Measurements from ENCODE around the gene ATG16L2.
"Not testable (repeated sequence)": the region's sequence is repeated elsewhere in the genome, so short reads cannot be mapped to it uniquely, and the experiment has no call there.

The ATG16L2 gene

DNA sequence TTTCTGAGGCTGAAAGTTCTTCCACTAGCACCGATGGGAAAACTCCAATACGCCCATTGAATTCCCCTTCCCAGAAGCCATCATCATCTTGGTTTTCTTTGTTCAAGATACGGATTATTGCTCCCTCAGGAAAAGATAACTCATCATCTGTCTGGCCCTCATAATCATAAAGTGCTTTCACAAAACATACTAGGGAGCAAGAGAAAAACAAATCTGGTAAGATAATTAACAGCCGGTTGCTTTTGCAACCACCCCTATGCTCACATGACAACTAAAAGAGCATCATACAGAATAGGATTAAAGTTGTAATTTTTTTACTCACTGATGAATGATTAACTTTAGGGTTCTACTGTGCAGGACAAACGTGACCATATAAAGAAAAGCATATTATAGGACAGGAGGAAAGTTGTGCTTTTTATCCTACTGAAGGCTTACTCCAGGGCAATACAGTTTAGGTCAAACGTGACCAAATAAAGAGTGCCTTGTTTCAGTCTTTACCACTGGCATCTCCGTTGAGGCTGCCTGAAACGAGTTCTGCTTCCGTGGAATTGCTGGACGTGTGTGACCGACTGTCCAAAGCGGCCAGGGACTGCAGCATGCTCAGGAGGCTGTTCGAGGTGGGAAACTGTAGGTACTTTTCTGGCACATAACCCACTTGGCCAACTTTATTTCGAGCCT lies 28.6 kb downstream of the ATG16L2 start:
- peak overlapping the region; percentile 50 for H3K27ac Mint-ChIP-seq
- H3K36me3 Mint-ChIP-seq, result peaks cover 56% of the 10 kb centered on the region
- no peak for ATAC-seq (ENCODE audit: low read depth)

DNA sequence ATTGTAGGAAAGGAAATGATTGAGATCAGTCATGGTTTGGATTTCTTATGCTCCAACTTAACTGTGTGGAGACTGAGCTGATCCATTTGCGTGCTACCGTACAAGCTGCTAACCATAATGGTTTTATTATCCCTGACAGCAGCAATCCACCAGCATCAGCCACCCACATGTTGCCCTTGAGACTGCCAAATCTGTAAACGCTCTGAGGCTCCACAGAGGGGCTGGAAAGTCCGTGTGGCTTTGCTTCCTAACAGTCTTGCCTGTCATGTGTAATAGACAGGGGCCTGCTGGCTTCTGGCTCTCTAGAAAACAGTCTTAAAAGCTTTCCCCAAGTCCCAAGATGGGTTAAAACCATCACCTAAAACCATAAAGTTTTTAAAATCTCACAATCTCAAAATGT lies 30.1 kb downstream of the ATG16L2 start:
- H3K9me3 Mint-ChIP-seq, result no peaks in the 10 kb centered on the region
- H3K36me3 Mint-ChIP-seq, result peaks cover 56% of the 10 kb centered on the region
- no peak for ATAC-seq (ENCODE audit: low read depth)
- H3K27me3 Mint-ChIP-seq, result no peaks in the 10 kb centered on the region
- peak overlapping the region; percentile 53 for H3K27ac Mint-ChIP-seq
- H3K4me3 Mint-ChIP-seq, result no peak overlapping the region
- no peak for DNase-seq (ENCODE audit: low spot score in 2 of 2)
- peaks cover 3% of the 10 kb centered on the region for H3K4me1 Mint-ChIP-seq

More for the DNA sequence above, 28.6 kb downstream of the ATG16L2 start:
- Mint-ChIP-seq H3K4me1 (peaks cover 4% of the 10 kb centered on the region), H3K9me3 (no peaks in the 10 kb centered on the region), H3K4me3 (no peak overlapping the region), H3K27me3 (no peaks in the 10 kb centered on the region)
- DNase-seq (ENCODE audit: low spot score in 2 of 2), result no peak

DNA sequence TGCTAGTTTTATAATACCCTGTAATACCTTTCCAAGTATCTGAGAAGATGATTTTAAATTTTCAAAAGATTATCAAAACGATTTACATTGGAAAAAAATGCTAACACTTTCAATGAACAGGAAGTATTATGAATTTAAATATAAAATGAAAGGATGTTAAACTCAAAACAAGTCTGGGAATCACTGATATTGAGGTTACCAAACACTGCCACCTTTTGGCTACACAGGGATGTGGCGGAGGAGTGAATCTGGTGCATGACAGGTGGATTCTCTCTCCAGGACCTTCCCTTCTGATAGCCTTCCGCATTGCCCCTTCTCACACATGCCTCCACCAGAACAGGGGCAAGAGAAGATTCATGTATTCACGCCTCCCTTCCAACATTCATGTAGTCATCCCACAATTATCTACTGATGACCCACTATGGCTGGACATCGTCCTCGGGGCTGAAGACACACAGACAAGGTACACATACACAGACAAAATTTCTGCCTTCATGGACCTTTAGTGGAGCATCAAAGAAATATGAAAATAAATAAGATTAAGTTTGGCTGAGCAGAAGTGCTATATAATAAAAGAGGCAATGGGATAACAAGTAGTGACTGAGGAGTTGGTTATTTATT lies 34.7 kb downstream of the ATG16L2 start:
- peaks cover 36% of the 10 kb centered on the region for H3K36me3 Mint-ChIP-seq
- ATAC-seq (ENCODE audit: low read depth) (peak; percentile 48), DNase-seq (ENCODE audit: low spot score in 2 of 2) (no peak)
- H3K9me3 Mint-ChIP-seq, result no peaks in the 10 kb centered on the region
- peaks cover 2% of the 10 kb centered on the region for H3K4me1 Mint-ChIP-seq
- H3K27me3 Mint-ChIP-seq, result no peaks in the 10 kb centered on the region
- no peak overlapping the region for H3K4me3 Mint-ChIP-seq
- peak overlapping the region; percentile 18 for H3K27ac Mint-ChIP-seq

DNA sequence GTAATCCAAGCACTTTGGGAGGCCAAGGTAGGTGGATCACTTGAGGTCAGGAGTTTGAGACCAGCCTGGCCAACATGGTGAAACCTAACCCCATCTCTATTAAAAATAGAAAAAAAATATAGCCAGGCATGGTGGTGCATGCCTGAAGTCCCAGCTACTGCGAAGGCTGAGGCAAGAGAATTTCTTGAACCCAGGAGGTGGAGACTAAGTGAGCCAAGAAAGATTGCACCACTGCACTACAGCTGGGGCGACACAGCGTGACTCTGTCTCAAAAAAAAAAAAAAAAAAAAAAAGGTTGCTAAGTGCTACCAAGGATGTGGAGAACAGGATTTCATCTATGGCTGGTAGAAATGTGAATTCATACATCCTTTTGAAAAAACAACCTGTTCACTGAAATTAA lies 36.6 kb downstream of the ATG16L2 start:
- ATAC-seq (ENCODE audit: low read depth) (no peak), DNase-seq (ENCODE audit: low spot score in 2 of 2) (no peak)
- no peaks in the 10 kb centered on the region for H3K9me3 Mint-ChIP-seq
- no peaks in the 10 kb centered on the region for H3K27me3 Mint-ChIP-seq
- no peak overlapping the region for H3K27ac Mint-ChIP-seq
- H3K36me3 Mint-ChIP-seq, result peaks cover 30% of the 10 kb centered on the region
- H3K4me1 Mint-ChIP-seq, result peaks cover 6% of the 10 kb centered on the region
- H3K4me3 Mint-ChIP-seq, result no peak overlapping the region

DNA sequence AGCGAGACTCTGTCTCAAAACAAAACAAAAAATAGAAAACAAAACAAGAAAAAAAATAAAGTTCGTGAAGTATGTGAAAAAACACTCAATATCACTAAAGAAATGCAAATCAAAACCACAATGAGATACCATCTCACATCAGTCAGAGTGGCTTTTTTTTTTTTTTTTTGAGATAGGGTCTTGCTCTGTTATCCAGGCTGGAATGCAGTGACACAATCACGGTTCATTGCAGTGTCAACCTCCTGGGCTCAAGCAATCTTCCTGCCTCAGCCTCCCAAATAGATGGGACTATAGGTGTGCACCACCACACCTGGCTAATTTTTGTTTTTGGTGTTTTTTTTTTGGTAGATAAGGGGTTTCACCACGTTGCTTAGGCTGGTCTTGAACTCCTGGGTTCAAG lies 37.5 kb downstream of the ATG16L2 start:
- Mint-ChIP-seq H3K27me3 (no peaks in the 10 kb centered on the region), H3K4me1 (peaks cover 6% of the 10 kb centered on the region), H3K36me3 (peaks cover 26% of the 10 kb centered on the region), H3K4me3 (no peak overlapping the region), H3K9me3 (no peaks in the 10 kb centered on the region), H3K27ac (peak overlapping the region; percentile 82)
- ATAC-seq (ENCODE audit: low read depth), result no peak
- DNase-seq (ENCODE audit: low spot score in 2 of 2), result no peak

DNA sequence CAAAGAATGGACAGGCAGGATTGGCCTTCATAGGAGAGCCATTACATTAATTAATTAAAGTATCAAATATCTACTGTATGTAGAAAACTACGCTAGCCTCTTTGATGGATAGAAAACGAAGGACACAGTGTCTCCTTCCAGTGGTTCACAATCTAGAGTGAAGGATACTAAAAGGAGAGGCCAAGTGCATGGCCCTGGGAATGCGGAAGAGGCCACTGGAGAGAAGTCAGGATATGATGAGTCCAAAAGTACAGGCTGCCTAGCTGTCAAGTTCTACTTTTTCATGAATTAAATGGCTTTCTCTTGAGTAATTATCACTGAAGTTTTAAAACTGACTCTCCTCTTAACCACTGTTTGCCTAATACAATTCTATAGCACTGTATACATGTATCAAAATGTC lies 41.9 kb downstream of the ATG16L2 start:
- Mint-ChIP-seq H3K4me1 (peaks cover 6% of the 10 kb centered on the region), H3K27ac (no peak overlapping the region), H3K4me3 (no peak overlapping the region), H3K9me3 (peaks cover 2% of the 10 kb centered on the region), H3K27me3 (no peaks in the 10 kb centered on the region), H3K36me3 (peaks cover 30% of the 10 kb centered on the region)
- DNase-seq (ENCODE audit: low spot score in 2 of 2) (no peak), ATAC-seq (ENCODE audit: low read depth) (no peak)

DNA sequence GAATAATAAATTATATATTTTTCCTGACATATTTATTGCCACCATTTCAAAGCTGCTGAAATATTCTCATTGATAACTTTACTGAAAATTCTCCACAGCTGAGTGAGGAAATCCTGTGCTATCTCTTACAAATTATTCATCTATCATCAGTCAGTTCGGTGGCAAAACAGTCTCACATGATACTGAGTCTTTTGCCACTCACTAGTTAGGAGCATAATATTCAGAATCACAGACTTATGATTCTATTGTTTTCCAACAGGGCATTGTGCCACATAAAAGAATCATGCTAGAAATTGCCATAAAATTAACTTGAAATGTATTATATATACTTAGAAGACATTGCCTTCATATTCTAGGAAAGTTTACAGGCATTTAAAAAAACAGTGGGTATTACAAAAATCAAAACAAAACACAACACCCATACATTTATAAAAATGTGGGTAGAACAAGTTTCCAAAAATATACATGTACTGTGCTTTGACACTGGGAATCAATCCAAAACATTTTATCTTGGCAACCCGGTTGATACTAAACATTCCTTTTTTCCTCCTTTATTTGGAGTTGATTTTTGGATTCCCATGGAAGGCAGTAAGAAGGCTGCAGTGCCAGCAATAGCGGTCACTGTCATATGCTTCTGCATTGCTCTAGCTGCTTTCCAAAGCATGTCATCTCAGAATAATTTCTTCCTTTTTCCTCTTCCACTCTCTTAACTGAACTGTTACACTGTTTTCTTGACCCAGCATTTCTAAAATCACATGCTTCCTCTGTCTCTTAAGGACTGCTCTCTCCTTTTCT lies 42.5 kb downstream of the ATG16L2 start:
- H3K4me1 Mint-ChIP-seq, result peaks cover 6% of the 10 kb centered on the region
- no peak overlapping the region for H3K27ac Mint-ChIP-seq
- H3K27me3 Mint-ChIP-seq, result no peaks in the 10 kb centered on the region
- H3K9me3 Mint-ChIP-seq, result peaks cover 2% of the 10 kb centered on the region
- H3K4me3 Mint-ChIP-seq, result no peak overlapping the region
- DNase-seq (ENCODE audit: low spot score in 2 of 2) (no peak), ATAC-seq (ENCODE audit: low read depth) (no peak)
- peaks cover 30% of the 10 kb centered on the region for H3K36me3 Mint-ChIP-seq

DNA sequence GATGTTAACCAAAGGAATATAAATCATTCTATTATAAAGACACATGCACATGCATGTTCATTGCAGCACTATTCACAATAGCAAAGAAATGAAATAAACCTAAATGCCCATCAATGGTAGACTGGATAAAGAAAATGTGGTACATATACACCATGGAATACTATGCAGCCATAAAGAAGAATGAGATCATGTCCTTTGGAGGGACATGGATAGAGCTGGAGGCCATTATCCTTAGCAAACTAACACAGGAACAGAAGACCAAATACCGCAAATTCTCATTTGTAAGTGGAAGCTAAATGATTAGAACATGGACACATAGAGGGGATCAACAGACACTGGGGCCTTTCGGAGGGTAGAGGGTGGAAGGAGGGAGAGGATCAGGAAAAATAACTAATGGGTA lies 44.1 kb downstream of the ATG16L2 start:
- ATAC-seq (ENCODE audit: low read depth); DNase-seq (ENCODE audit: low spot score in 2 of 2); H3K9me3 Mint-ChIP-seq; H3K4me3 Mint-ChIP-seq; H3K27me3 Mint-ChIP-seq; H3K4me1 Mint-ChIP-seq: not testable (repeated sequence)
- Mint-ChIP-seq H3K36me3 (peaks cover 21% of the 10 kb centered on the region), H3K27ac (peak overlapping the region; percentile 81)

DNA sequence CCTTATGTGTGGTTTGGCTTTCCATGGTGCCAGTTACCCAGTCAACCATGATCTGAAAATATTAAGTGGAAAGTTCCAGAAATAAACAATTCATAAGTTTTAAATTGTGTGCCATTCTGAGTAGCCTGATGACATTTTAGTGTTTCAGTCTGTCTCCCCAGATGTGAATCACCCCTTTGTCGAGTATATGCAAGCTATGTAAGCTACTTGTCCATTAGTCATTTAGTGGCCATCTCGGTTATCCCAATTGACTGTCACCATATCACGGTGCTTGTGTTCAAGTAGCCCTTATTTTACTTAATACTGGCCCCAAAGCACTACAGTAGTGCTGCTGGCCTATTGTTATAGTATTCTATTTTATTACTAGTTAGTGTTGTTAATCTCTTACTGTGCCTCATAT lies 44.9 kb downstream of the ATG16L2 start:
- ATAC-seq (ENCODE audit: low read depth) (no peak), DNase-seq (ENCODE audit: low spot score in 2 of 2) (no peak)
- Mint-ChIP-seq H3K9me3 (peaks cover 2% of the 10 kb centered on the region), H3K4me1 (peaks cover 12% of the 10 kb centered on the region), H3K4me3 (no peak overlapping the region), H3K27me3 (no peaks in the 10 kb centered on the region), H3K27ac (peak overlapping the region; percentile 81), H3K36me3 (peaks cover 23% of the 10 kb centered on the region)

DNA sequence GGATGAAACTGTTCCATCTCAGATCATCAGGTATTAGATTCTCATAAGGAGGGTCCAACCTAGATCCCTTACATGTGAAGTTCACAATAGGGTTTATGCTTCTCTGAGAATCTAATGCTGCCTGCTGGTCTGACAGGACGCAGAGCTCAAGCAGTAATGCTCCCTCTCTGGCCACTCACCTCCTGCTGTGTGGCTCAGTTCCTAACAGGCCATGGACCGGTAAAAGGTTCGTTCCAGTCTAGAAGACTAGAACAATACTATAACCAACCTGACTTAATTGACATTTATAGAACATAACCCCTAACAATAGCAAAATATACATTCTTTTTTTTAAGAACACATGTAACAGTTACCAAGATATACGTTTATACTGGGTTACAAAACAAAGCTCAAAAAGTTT lies 45.8 kb downstream of the ATG16L2 start:
- DNase-seq (ENCODE audit: low spot score in 2 of 2) (no peak), ATAC-seq (ENCODE audit: low read depth) (no peak)
- Mint-ChIP-seq H3K27ac (peak overlapping the region; percentile 45), H3K4me3 (no peak overlapping the region), H3K27me3 (no peaks in the 10 kb centered on the region), H3K4me1 (peaks cover 8% of the 10 kb centered on the region), H3K36me3 (peaks cover 23% of the 10 kb centered on the region), H3K9me3 (peaks cover 2% of the 10 kb centered on the region)

DNA sequence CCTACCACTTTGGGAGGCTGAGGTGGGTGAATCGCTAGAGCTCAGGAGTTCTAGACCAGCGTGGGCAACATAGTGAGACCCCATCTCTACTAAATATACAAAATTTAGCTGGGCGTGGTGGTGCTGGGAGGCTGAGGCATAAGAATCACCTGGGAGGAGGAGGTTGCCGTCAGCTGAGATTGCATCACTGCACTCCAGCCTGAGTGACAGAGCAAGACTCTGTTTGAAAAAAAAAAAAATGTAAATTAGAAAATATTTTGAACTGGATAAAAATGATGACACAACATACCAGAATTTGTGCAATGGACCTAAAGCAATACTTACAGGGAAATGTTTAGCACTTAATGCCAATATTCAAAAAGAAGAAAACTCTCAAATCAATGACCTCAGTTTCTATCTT lies 46.4 kb downstream of the ATG16L2 start:
- no peak for ATAC-seq (ENCODE audit: low read depth)
- H3K36me3 Mint-ChIP-seq, result peaks cover 26% of the 10 kb centered on the region
- peaks cover 2% of the 10 kb centered on the region for H3K9me3 Mint-ChIP-seq
- H3K4me3 Mint-ChIP-seq, result no peak overlapping the region
- H3K27ac Mint-ChIP-seq, result no peak overlapping the region
- peaks cover 11% of the 10 kb centered on the region for H3K4me1 Mint-ChIP-seq
- DNase-seq (ENCODE audit: low spot score in 2 of 2), result no peak
- H3K27me3 Mint-ChIP-seq, result no peaks in the 10 kb centered on the region

DNA sequence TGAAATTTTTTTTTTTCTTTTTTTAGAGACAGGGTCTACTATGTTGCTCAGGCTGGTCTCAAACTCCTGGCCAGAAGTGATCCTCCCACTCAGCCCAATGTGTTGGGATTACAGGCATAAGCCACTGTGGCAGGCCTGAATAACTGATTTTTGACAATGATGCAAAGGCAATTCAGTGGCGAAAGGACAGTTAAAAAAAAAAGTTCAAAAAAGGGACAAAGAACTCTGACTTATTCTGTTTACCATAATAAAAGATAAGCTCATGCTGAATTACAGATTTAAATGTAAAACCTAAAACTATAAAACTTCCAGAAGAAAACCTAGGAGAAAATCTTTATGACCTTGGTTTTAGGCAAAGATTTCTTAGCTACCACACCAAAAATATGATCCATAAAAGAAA lies 48.9 kb downstream of the ATG16L2 start:
- Mint-ChIP-seq H3K4me1 (peaks cover 12% of the 10 kb centered on the region), H3K27me3 (no peaks in the 10 kb centered on the region), H3K27ac (peak overlapping the region; percentile 77), H3K4me3 (no peak overlapping the region), H3K36me3 (peaks cover 35% of the 10 kb centered on the region), H3K9me3 (peaks cover 2% of the 10 kb centered on the region)
- ATAC-seq (ENCODE audit: low read depth) (no peak), DNase-seq (ENCODE audit: low spot score in 2 of 2) (no peak)

DNA sequence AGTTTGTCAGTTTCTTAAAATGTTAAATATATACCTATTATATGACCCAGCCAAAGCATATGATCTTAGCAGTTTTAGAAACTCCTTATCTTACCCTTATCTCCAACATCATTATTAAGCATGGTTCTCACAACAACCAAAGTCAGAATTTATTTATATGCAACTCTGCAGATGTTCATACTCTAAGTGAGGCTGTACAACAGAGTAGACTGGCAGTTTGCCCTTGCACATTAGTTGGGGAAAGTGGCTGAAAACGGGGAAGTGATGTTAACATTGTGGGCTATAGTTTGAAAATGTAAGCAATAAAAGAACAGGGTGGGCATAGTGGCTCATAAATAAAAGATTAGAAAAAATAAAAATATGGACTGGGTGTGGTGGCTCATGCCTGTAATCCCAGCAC lies 49.7 kb downstream of the ATG16L2 start:
- DNase-seq (ENCODE audit: low spot score in 2 of 2), result no peak
- Mint-ChIP-seq H3K9me3 (no peaks in the 10 kb centered on the region), H3K4me1 (peaks cover 12% of the 10 kb centered on the region), H3K4me3 (no peak overlapping the region), H3K27me3 (no peaks in the 10 kb centered on the region), H3K36me3 (peaks cover 32% of the 10 kb centered on the region), H3K27ac (peak overlapping the region; percentile 77)
- no peak for ATAC-seq (ENCODE audit: low read depth)

All from memory B cell (primary cell).